ENCODE results near the gene TPM3.
"Not testable (repeated sequence)": the region's sequence is repeated elsewhere in the genome, so short reads cannot be mapped to it uniquely, and the experiment has no call there.

DNA sequence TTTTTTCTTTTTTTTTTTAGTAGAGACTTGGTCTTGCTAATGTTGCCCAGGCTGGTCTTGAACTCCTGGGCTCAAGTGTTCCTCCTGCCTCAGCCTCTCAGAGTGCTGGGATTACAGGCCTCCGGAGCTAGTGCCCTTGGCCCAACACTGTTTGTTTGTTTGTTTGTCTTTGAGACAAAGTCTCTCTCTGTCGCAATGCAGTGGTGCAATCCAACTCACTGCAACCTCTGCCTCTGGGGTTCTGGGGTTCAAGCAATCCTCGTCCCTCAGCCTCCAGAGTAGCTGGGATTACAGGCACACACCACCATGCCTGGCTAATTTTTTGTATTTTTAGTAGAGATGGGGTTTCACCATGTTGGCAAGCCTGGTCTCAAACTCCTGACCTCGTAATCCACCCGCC is 44.4 kb downstream of the TPM3 start:
- TF ChIP-seq, protein P1, sequence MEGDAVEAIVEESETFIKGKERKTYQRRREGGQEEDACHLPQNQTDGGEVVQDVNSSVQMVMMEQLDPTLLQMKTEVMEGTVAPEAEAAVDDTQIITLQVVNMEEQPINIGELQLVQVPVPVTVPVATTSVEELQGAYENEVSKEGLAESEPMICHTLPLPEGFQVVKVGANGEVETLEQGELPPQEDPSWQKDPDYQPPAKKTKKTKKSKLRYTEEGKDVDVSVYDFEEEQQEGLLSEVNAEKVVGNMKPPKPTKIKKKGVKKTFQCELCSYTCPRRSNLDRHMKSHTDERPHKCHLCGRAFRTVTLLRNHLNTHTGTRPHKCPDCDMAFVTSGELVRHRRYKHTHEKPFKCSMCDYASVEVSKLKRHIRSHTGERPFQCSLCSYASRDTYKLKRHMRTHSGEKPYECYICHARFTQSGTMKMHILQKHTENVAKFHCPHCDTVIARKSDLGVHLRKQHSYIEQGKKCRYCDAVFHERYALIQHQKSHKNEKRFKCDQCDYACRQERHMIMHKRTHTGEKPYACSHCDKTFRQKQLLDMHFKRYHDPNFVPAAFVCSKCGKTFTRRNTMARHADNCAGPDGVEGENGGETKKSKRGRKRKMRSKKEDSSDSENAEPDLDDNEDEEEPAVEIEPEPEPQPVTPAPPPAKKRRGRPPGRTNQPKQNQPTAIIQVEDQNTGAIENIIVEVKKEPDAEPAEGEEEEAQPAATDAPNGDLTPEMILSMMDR (IDR thresholded peaks at IDR 0.05): not testable (repeated sequence)
- TF ChIP-seq EZH2 (IDR thresholded peaks at IDR 0.05; ENCODE audit: borderline replicate concordance, insufficient read depth, low read depth, low read length, poor library complexity, severe bottlenecking): not testable (repeated sequence)
